Measurements from ENCODE around the gene GNG2.

The GNG2 gene

DNA sequence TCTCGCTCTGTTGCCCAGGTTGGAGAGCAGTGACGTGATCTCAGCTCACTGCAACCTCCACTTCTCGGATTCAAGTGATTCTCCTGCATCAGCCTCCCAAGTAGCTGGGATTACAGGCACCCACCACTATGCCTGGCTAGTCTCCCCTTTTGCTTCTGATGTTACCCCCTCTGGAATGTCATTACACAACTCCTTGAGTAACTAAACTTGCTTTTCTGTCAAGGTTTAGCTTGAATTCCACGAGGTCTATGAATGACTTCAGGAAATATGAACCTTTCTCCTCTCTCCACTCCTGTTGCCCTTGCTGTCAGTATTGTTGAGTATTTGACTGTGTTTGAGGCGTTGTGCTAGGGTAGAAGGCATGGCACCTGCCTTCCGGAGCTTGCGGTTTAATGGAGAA is 112.2 kb downstream of the GNG2 start:
- no peak for DNase-seq
- H3K4me1 Mint-ChIP-seq (ENCODE audit: low read depth in 2 of 2) = peaks cover 0 to 24% of the 10 kb centered on the region in 2 donors
- H3K27me3 Mint-ChIP-seq = no peaks in the 10 kb centered on the region
- H3K4me3 Mint-ChIP-seq = no peak overlapping the region
- no peak for ATAC-seq (replicated peaks)
- no peak overlapping the region for H3K27ac Mint-ChIP-seq
- H3K36me3 Mint-ChIP-seq (ENCODE audit: insufficient read depth) = peaks cover 14% of the 10 kb centered on the region
- H3K9me3 Mint-ChIP-seq = no peaks in the 10 kb centered on the region

DNA sequence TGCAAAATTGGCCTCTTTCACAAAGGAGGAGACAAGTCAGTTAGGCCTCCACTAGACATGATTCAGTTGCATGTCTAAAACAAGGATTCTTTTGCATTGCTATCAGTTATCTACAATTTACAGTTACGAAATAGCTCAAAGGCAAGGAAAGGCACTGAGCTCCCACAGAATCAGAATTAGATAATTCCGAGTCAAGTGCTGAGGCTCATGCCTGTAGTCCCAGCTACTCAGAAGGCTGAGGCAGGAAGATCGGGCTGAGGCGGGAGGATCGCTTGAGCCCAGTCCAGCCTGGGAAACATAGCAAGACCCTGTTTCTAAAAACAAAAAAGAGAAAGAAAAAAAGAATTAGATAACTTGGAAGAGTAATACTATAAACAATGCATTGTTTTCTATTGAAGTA is 116.7 kb downstream of the GNG2 start:
- ATAC-seq (replicated peaks) = no peak
- H3K27me3 Mint-ChIP-seq = peaks cover 0 to 6% of the 10 kb centered on the region in 2 donors
- no peak for DNase-seq
- no peaks in the 10 kb centered on the region for H3K9me3 Mint-ChIP-seq
- no peak overlapping the region for H3K27ac Mint-ChIP-seq
- H3K36me3 Mint-ChIP-seq (ENCODE audit: insufficient read depth) = no peaks in the 10 kb centered on the region
- peaks cover 9 to 11% of the 10 kb centered on the region in 2 donors for H3K4me1 Mint-ChIP-seq (ENCODE audit: low read depth in 2 of 2)
- no peak overlapping the region for H3K4me3 Mint-ChIP-seq

DNA sequence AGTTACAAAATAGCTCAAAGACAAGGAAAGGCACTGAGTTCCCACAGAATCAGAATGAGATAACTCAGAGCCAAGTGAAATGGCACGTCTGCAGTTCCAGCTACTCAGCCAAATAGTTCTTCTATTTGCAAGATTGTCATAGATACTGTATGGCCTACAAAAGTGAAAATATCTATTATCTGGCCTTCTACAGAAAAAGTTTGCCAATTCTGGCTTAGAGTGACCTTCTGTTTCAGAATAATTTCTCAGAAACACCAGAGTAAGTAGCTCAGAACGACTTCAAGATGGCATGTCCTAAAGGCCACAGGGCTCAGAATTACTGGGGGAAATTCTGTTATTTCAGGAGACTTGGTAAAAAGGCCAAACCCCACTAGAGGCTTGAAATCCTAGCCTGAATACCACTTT is 118.3 kb downstream of the GNG2 start:
- H3K27ac Mint-ChIP-seq = no peak overlapping the region

DNA sequence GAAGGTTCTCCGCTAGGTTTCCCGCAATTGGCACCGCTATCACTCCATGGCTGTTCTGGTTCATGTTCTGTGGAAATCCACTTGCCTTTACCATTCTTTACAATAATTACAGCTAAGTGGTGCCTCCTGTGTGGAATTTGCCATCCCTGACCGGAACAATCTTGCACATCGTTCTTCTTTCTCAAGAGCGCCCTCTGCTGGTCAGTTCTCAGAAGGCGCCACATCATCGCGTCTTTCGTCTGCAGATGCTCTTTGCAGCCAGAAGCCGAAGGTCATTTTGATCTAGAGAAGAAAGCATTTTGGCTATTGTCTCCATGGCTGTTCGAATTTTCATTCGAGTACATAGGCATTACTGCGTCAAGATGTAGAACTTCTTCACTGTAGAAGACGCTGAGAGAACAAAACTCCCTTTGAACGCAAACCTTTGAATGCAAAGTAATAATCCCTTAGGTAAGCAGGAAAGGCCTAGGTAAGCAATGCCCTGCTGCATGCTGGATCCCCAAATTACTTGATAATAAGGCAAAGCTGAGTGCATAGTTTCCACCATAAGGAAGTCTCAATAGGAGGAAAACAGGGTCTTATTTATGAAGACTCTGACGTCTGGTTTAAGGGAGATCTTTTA is 118.8 kb downstream of the GNG2 start:
- Mint-ChIP-seq H3K27ac (no peak overlapping the region), H3K4me3 (no peak overlapping the region)
- peak; percentile 90 for ATAC-seq (replicated peaks)

More for the DNA sequence above, 118.3 kb downstream of the GNG2 start:
- Mint-ChIP-seq H3K4me3 (no peak overlapping the region), H3K36me3 (ENCODE audit: insufficient read depth) (no peaks in the 10 kb centered on the region), H3K9me3 (no peaks in the 10 kb centered on the region), H3K27me3 (peaks cover 0 to 6% of the 10 kb centered on the region in 2 donors), H3K4me1 (ENCODE audit: low read depth in 2 of 2) (peaks cover 3 to 9% of the 10 kb centered on the region in 2 donors)
- ATAC-seq (replicated peaks) = no peak
- DNase-seq = no peak

DNA sequence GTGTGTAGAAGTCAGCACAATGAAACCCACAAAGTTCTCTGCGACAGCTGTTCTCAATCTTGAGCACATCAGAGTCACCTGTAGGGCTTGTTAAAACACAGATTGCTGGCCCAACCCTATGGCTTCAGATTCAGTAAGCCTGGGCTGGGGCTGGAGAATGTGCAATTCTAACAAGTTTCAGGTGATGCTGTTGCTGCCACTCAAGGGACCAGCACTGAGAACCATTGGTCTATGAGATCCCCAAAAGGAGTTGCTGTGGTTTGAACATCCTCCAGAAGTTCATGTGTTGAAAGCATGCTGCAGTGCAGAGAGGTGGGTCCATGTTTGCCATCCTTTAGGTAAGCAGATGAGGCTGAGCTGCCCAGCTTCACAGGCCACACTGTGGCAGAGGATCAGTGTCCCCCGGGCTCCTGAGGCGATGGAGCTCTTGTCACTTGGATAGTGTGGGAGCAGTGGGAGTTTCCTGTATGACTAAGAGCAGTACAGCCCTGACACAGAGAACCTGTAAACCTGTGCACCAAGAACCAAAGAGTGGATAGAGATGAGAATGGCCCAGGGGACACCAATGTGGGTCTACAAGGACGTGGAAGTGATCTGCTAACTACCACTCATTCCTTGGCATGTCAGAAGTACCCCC is 120.9 kb downstream of the GNG2 start:
- Mint-ChIP-seq H3K4me3 (no peak overlapping the region), H3K36me3 (ENCODE audit: insufficient read depth) (no peaks in the 10 kb centered on the region), H3K27me3 (peaks cover 0 to 6% of the 10 kb centered on the region in 2 donors), H3K27ac (no peak overlapping the region), H3K4me1 (ENCODE audit: low read depth in 2 of 2) (peaks cover 0 to 9% of the 10 kb centered on the region in 2 donors), H3K9me3 (no peaks in the 10 kb centered on the region)
- no peak for ATAC-seq (replicated peaks)
- DNase-seq = no peak

More for the DNA sequence above, 118.8 kb downstream of the GNG2 start:
- peaks cover 0 to 6% of the 10 kb centered on the region in 2 donors for H3K27me3 Mint-ChIP-seq
- H3K9me3 Mint-ChIP-seq = no peaks in the 10 kb centered on the region
- H3K4me1 Mint-ChIP-seq (ENCODE audit: low read depth in 2 of 2) = peaks cover under 1 to 9% of the 10 kb centered on the region in 2 donors
- peak; percentile 80 to 83 (median 81) for DNase-seq
- no peaks in the 10 kb centered on the region for H3K36me3 Mint-ChIP-seq (ENCODE audit: insufficient read depth)

DNA sequence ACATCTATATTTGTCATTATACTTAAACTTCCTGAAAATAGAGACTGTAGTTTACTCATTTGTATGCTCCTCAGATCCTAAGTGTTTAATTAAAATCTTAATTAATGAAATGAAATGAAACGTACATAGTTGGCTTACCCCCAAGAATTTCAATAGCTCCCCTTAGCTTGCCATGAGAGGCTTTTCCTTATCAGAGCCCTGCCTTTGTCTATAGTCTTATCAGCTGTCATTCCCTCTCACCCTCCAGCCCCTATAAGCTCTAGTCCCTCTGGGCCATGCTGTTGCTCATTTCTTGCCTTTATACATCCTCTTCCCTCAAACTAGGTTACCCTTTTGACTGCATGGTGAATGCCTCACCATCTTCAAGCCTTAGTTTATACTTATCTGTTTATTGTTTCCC is 127.8 kb downstream of the GNG2 start:
- H3K27me3 Mint-ChIP-seq = no peaks in the 10 kb centered on the region
- no peak for ATAC-seq (replicated peaks)
- no peak for DNase-seq
- H3K9me3 Mint-ChIP-seq = no peaks in the 10 kb centered on the region
- H3K36me3 Mint-ChIP-seq (ENCODE audit: insufficient read depth) = peaks cover 30% of the 10 kb centered on the region
- H3K4me3 Mint-ChIP-seq = no peak overlapping the region
- peak overlapping the region; percentile 88 to 99 for H3K27ac Mint-ChIP-seq
- H3K4me1 Mint-ChIP-seq (ENCODE audit: low read depth in 2 of 2) = peaks cover 12 to 26% of the 10 kb centered on the region in 2 donors

DNA sequence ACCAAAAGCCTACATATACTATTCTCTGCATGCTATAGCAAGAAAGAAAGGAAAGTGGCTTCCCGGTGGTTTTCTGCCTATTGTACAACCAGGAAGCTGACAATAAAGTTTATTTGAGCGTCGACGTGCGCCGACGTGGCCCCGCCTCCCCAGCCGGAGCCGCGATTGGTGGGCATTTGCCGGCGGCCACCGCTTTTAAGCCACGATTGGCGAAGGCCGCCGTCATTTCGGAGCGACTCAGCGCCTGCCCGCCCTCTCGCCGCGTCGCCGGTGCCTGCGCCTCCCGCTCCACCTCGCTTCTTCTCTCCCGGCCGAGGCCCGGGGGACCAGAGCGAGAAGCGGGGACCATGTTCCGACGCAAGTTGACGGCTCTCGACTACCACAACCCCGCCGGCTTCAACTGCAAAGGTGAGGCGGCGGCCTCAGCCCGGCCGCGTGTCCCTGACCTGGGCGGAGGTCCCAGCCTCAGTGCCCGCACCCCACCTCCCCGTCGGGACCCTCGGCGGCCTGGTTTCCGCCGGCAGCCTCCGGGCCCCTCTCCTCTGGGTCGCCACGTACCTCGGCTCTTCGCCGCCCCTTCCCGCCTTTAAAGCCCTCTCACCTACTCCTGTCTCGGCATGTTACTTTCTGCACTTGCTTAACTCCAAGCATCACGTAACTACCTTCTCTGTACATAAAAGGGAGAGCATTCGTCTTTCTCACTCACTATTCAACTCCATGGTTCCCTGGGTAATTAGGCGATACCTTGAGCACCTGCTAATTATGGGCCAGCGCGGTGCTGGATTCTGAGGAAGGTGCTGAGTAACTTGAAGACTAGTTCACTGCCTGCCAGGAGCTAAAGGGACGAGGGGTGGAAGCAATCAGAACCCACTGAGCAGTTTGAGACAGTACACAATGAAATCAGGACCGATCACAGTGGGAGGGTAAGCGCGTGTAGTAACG is 129.2 kb downstream of the GNG2 start, which contains the start of gene RTRAF:
Gene RTRAF, plus strand, starts transcription at position 254 of the 942 bp plus-strand sequence. Its CDS starts 94 bp downstream, at position 348.
- peak; percentile 94 for ATAC-seq (replicated peaks)

DNA sequence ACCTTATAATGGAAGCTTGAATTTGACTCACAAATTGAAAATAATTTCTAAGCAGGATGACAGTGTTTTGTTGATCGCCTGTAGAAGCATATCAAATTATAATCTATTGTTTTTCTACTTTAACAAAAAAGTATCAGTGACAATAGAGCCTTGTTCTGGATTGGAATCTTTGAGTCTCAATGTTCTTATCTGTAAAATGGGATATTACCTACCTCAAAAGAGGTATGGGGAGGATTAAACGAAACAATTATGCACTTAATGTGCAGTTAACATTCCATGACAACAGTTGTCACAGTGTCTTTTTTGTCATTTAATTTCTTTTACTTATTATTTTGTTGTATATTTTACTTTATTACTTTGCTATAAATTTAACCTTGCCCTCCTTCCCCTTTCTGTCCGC is 130.1 kb downstream of the GNG2 start:
- Mint-ChIP-seq H3K27ac (peak overlapping the region; percentile 88 to 99), H3K9me3 (no peaks in the 10 kb centered on the region), H3K4me1 (ENCODE audit: low read depth in 2 of 2) (peaks cover 15 to 41% of the 10 kb centered on the region in 2 donors), H3K27me3 (no peaks in the 10 kb centered on the region), H3K4me3 (peak overlapping the region; percentile 88 to 90), H3K36me3 (ENCODE audit: insufficient read depth) (peaks cover 36% of the 10 kb centered on the region)
- no peak for ATAC-seq (replicated peaks)
- DNase-seq = no peak

More for the DNA sequence above, 129.2 kb downstream of the GNG2 start, which contains the start of gene RTRAF:
- DNase-seq = peak; percentile 87 to 90 (median 87)
- H3K4me1 Mint-ChIP-seq (ENCODE audit: low read depth in 2 of 2) = peaks cover 15 to 37% of the 10 kb centered on the region in 2 donors
- no peaks in the 10 kb centered on the region for H3K27me3 Mint-ChIP-seq
- peak within 1 kb of the TSS; percentile 88 to 90 for H3K4me3 Mint-ChIP-seq
- peak within 1 kb of the TSS; percentile 88 to 99 for H3K27ac Mint-ChIP-seq
- peaks cover 30% of the 10 kb centered on the region for H3K36me3 Mint-ChIP-seq (ENCODE audit: insufficient read depth)
- no peaks in the 10 kb centered on the region for H3K9me3 Mint-ChIP-seq

DNA sequence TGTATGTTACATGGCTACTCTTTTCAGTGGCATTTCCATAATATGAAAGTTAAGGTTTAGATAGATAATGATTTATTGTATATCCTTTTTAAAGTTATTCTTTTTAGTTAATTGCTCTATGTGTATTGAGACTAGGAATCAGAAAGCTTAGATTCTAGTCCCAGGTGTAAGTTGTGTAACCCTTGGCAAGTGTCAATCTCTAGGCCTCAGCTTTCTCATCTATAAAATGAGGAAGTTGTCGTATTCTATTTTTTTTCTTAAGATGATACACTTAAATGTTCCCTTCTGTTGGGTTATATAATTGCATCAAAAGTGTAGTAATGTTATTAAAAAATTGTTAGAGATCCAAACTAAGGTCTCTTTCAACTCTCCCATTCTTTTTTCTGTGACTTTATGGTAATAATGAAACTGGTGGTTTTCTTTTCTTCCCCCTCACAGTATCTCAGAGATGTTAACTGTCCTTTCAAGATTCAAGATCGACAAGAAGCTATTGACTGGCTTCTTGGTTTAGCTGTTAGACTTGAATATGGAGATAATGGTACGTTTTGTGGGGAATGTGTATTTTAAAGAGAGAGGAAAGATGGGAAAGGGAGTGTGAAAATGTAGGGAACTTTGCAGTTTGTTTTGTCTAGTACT is 133.0 kb downstream of the GNG2 start:
- Mint-ChIP-seq H3K36me3 (ENCODE audit: insufficient read depth) (peaks cover 59% of the 10 kb centered on the region), H3K4me1 (ENCODE audit: low read depth in 2 of 2) (peaks cover 16 to 47% of the 10 kb centered on the region in 2 donors), H3K27me3 (no peaks in the 10 kb centered on the region), H3K27ac (peak overlapping the region in 1 of 2 donors; percentile 1), H3K4me3 (no peak overlapping the region), H3K9me3 (no peaks in the 10 kb centered on the region)
- ATAC-seq (replicated peaks) (no peak), DNase-seq (no peak)

DNA sequence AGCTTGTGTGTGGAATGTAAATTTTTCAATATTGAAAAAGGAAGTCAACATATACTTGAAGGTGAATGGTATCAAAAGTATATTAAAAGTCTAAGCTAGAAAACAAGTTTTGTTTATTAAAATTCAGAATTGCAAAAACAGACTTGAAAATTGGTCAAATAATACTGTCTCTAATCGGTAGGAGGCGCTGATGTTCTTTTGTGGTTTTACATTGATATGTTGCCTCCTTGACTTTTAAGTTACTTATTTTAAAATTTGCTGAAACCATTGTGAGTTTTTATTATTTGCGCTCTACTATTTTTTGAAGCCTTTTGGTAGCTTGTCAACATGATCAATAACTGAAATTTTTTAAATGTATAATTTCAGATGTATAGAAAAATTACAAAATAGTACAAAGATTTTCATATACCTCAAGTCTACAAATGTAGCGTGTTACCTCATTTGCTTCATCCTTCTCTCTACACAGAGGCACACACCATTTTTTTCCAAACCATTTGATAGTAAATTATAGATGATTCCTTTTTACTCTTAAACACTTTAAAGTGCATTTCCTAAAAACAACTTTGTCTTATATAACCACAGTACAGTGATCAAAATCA is 135.8 kb downstream of the GNG2 start:
- no peak overlapping the region for H3K27ac Mint-ChIP-seq
- H3K4me3 Mint-ChIP-seq = no peak overlapping the region
- ATAC-seq (replicated peaks) (peak; percentile 45), DNase-seq (peak; percentile 18 to 37 (median 20))
- H3K9me3 Mint-ChIP-seq = no peaks in the 10 kb centered on the region
- H3K36me3 Mint-ChIP-seq (ENCODE audit: insufficient read depth) = peaks cover 71% of the 10 kb centered on the region
- H3K4me1 Mint-ChIP-seq (ENCODE audit: low read depth in 2 of 2) = peaks cover 6 to 27% of the 10 kb centered on the region in 2 donors
- H3K27me3 Mint-ChIP-seq = no peaks in the 10 kb centered on the region

DNA sequence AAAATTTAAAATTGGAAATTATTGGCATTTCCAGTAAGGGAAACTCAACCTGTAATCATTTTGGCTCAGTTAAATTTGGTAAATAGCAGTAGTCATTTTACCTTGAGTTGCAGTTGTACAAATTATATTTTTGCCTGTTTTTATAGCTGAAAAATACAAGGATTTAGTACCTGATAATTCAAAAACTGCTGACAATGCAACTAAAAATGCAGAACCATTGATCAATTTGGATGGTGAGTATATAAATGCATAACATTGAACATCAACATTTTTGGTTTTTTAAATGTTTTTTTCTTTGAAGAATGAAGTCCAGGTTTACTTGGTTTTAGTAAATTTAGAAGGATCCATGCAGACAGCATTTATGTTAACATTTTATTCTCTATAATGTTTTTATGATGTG is 137.9 kb downstream of the GNG2 start:
- H3K27ac Mint-ChIP-seq = no peak overlapping the region
- no peak for DNase-seq
- H3K4me3 Mint-ChIP-seq = no peak overlapping the region
- H3K4me1 Mint-ChIP-seq (ENCODE audit: low read depth in 2 of 2) = peaks cover 4 to 19% of the 10 kb centered on the region in 2 donors
- no peak for ATAC-seq (replicated peaks)
- no peaks in the 10 kb centered on the region for H3K9me3 Mint-ChIP-seq
- H3K36me3 Mint-ChIP-seq (ENCODE audit: insufficient read depth) = peaks cover 74% of the 10 kb centered on the region
- no peaks in the 10 kb centered on the region for H3K27me3 Mint-ChIP-seq

DNA sequence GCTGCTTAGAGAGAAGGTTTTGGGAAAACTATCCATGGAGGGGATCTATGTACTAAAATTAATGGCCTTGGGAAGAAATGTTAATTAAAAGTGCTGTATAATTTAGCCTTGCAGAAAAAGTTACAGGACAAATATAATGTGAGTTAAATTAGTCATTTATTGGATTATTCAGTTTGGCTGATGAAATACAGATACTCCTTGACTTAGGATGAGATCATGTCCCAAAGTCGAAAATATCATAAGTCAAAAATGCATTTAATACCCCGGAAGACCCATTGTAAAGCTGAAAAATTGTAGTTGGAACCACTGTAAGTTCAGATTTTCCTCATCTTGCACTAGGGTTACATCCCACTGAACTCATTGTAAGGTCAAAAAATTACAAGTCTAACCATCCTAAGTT is 138.7 kb downstream of the GNG2 start:
- no peak for ATAC-seq (replicated peaks)
- Mint-ChIP-seq H3K4me1 (ENCODE audit: low read depth in 2 of 2) (peaks cover 1 to 14% of the 10 kb centered on the region in 2 donors), H3K36me3 (ENCODE audit: insufficient read depth) (peaks cover 78% of the 10 kb centered on the region), H3K9me3 (no peaks in the 10 kb centered on the region), H3K27me3 (no peaks in the 10 kb centered on the region), H3K4me3 (no peak overlapping the region), H3K27ac (no peak overlapping the region)
- DNase-seq = no peak
